Neutrophil (primary cell): ENCODE data around the gene SKOR1.
A peak's percentile ranks its signal among the peaks of the same experiment; 100 is the strongest.

Experiments used
- H3K27ac ChIP-seq: fragments of 200-600 bp; sonication (generic); 2 replicates; pipeline ENCODE4 v1.5.1; 2016; ENCODE audit warnings: mild to moderate bottlenecking, moderate library complexity
- H3K27me3 ChIP-seq: fragments of 200-600 bp; sonication (generic); 2 replicates; pipeline ENCODE4 v1.6.0; 2016; ENCODE audit warnings: mild to moderate bottlenecking
- H3K36me3 ChIP-seq: fragments of 200-600 bp; sonication (generic); 2 replicates; pipeline ENCODE4 v1.5.1; 2017
- H3K4me1 ChIP-seq, 2 experiments: fragments of 200-600 bp in 1 of 2; sonication (generic) in 1 of 2; 1 replicate in 1 of 2; 2 replicates in 1 of 2; pipeline versions ENCODE4 v1.5.1 to v1.6.1; 2013 to 2016; ENCODE audit warnings: low read depth in 1 of 2, low read length in 1 of 2, mild to moderate bottlenecking in 1 of 2, moderate library complexity in 1 of 2; ENCODE audit not compliant: control insufficient read depth in 1 of 2, insufficient read depth in 1 of 2
- H3K4me3 ChIP-seq, 2 experiments: fragments of 200-600 bp in 1 of 2; sonication (generic) in 1 of 2; 1 replicate in 1 of 2; 2 replicates in 1 of 2; pipeline ENCODE4 v1.5.1; 2013 to 2016; ENCODE audit warnings: low read depth in 1 of 2, low read length in 1 of 2, mild to moderate bottlenecking in 1 of 2, moderate library complexity in 1 of 2
- H3K9me3 ChIP-seq: fragments of 200-600 bp; sonication (generic); 2 replicates; pipeline ENCODE4 v1.5.1; 2016
- CTCF ChIP-seq: fragments of 200-600 bp; sonication (generic); IDR thresholded peaks from 2 replicates; pipeline ENCODE4 v1.5.1; 2016; ENCODE audit warnings: antibody characterized with exemption

The SKOR1 gene

DNA sequence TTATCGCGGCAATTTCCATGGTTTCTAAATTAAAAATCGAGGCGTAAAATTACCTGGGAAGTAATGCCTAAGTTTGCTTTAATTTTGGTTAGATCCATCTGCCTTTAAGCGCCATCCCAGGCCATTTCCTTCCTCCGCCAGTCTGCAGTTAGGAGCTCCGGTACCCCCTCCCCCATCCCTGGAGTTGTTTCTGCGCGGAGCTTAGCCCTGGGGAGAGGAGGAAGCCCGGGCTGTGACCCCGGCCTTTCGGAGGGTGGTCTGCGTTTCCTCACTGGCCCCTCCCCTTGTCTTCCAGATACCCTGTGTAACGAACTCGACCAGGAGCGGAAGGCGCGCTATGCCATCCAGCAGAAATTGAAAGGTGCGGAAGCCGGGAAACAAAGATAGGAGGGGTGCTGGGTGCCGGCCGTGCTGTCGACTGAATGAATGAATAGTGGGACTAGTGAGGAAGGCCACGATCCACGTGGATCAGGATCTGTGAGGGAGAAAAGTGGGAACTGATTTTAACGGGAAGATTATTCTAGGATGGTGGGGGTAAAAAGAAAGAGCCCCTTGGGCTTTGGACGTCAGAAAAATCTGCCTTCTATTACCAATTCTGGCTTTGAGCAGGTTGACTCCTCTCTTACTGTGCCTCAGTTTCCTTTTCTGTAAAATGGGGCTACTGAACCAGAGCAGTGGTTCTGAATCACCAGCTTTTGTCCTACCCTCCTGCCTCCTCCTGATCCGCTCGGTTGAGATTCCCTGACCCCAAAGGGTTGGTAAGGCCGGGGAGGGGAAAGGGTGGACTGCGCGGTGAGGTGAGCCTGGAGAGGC, 7.8 kb downstream of the SKOR1 start:
- peaks cover 61 to 79% of the 10 kb centered on the region in 2 experiments for H3K4me1 ChIP-seq
- no peaks in the 10 kb centered on the region for H3K36me3 ChIP-seq
- H3K9me3 ChIP-seq: no peaks in the 10 kb centered on the region
- peaks cover 84% of the 10 kb centered on the region for H3K27me3 ChIP-seq
- no peak overlapping the region for H3K4me3 ChIP-seq
- TF ChIP-seq CTCF: no peak
- H3K27ac ChIP-seq: no peak overlapping the region

DNA sequence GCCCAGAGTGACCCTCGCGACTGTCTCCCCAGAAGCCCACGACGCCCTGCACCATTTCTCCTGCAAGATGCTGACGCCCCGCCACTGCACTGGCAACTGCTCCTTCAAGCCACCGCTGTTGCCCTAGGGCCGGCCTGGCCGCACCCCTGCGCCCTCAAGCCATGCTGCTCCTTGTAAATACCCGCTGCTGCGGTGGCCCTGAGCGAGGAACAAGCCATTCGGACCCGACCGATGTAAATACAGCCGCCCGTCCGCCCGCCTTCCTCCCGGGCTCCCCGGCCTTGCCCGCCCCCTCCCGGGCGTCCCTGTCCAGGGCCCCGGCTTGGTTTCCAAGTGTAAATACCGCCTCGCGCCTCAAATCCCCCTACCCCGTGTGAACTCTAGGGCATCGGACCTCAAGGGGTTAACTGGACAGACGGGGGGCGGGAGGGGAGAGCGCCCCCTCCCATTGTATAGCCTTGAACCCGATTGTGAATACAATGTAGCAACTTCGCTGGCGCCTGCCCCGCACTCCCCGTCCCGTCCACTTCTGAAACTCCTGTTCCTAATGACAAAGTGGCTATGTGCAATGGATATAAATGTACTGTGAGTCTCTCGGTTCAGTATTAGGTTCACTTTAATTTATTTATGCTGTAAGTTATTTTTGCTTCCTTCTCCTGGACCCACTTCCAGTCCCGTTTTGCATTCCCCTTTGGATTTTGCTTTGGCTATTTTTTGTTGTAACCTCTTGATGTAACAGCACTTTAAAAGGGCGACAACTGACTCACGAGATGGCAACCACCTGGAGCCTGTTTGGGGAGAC, 8.6 kb downstream of the SKOR1 start:
- peak overlapping the region in 1 of 2 experiments; percentile 55 for H3K4me3 ChIP-seq
- no peak for TF ChIP-seq CTCF
- peaks cover 76% of the 10 kb centered on the region for H3K27me3 ChIP-seq
- H3K27ac ChIP-seq: no peak overlapping the region
- H3K4me1 ChIP-seq: peaks cover 62 to 80% of the 10 kb centered on the region in 2 experiments
- no peaks in the 10 kb centered on the region for H3K9me3 ChIP-seq
- H3K36me3 ChIP-seq: no peaks in the 10 kb centered on the region

DNA sequence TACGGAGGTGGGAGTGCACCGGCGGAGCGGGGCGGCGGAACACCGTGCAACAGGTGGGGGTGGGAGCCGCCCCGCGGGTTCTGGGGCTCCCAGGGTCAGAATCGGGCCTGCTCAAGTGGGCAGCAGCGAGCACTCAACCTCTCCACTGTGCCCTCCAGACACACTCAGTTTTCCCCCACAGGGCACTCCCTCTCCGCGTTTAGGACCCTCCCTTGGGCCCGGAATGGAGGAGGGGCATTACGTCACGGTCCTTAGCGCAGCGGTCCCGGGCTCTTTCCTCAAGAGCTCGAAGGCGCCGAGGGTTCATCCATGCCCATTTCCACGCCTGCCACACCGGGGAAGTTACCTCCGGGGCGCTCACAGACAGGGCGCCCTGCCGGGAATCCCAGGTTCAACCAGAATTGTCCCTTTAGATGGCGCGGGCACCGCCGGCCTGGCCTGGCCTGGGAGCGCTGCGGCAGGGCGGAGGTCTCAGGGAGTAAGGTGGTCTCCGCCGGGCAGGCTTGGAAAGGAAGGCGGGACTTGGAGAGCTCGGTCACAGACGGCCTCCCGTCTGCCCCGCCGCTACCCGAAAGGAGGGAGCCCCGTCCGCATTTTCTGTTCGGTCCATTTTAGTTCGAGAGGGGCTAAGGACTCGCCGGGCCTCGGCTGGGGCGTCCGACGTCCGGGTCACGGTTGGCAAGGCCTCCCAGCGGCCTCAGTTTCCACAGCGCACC, 9.4 kb downstream of the SKOR1 start:
- Histone ChIP-seq H3K4me3 (peak overlapping the region; percentile 48 to 55), H3K36me3 (no peaks in the 10 kb centered on the region), H3K9me3 (no peaks in the 10 kb centered on the region), H3K27me3 (peaks cover 68% of the 10 kb centered on the region), H3K4me1 (peaks cover 71 to 75% of the 10 kb centered on the region in 2 experiments), H3K27ac (no peak overlapping the region)
- TF ChIP-seq CTCF: no peak

DNA sequence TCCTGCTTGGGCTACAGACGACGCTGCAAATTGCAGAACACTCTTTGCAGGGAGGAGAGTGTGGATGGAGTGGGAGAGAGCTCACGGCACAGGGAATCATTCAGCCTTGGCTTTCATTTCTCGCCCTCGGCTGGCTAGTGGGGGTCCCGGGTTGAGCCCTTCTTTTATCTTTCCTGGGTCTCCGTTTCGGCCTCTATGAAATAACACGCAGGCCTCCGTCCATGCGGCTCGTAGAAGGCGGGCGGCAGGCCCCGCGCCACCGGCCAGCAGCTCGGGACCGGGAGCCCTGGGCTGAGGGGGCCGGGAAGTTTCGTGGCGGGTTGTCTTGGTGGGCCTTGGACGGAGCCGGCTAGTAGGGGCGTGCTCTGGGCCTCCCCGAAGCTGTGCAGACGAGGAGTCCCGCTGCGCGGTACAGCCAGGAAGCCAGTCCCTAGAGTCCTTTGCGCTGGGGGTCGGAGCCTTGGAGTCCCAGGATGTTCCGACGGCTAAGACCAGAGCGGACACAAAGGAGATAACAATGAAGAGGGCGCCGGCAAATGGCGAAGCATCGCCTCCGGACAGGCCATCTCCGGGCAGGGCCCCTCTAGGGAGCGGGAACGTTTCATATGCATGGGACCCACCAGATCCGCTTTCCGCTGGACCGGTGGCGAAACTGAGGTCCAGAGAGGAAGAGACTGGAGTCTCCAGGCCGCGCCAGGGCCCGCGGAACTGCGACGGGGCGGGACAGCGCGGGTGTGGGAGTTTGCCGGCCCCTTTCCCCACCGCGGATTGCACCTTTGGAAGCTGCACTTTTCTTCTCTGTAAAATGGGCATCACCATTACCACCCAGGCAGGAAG, 10.2 kb downstream of the SKOR1 start:
- Histone ChIP-seq H3K4me1 (peaks cover 71 to 72% of the 10 kb centered on the region in 2 experiments), H3K4me3 (peak overlapping the region; percentile 48 to 55), H3K36me3 (no peaks in the 10 kb centered on the region), H3K9me3 (no peaks in the 10 kb centered on the region), H3K27ac (no peak overlapping the region), H3K27me3 (peaks cover 60% of the 10 kb centered on the region)
- no peak for TF ChIP-seq CTCF

DNA sequence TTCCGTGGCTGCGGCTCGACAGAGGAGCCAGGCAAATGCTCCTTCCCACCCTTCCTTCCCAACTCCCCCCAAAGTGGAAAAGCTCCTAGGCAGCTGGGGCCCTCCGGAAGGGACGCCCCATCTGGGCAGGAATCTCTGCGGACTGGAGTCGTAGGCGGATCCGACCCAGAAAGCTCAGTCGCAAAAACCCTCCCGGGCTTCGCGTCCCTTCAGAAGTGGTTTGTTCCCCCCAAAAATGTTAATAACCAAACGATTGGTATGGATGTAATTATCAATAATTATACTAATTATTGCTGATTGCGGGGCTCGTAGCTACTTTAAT, 10.8 kb downstream of the SKOR1 start:
- peaks cover 54% of the 10 kb centered on the region for H3K27me3 ChIP-seq
- no peak overlapping the region for H3K27ac ChIP-seq
- H3K36me3 ChIP-seq: no peaks in the 10 kb centered on the region
- H3K4me1 ChIP-seq: peaks cover 73 to 77% of the 10 kb centered on the region in 2 experiments
- no peaks in the 10 kb centered on the region for H3K9me3 ChIP-seq
- peak overlapping the region; percentile 48 to 55 for H3K4me3 ChIP-seq
- TF ChIP-seq CTCF: no peak
